ENCODE data around the gene RGR.

The RGR gene

DNA sequence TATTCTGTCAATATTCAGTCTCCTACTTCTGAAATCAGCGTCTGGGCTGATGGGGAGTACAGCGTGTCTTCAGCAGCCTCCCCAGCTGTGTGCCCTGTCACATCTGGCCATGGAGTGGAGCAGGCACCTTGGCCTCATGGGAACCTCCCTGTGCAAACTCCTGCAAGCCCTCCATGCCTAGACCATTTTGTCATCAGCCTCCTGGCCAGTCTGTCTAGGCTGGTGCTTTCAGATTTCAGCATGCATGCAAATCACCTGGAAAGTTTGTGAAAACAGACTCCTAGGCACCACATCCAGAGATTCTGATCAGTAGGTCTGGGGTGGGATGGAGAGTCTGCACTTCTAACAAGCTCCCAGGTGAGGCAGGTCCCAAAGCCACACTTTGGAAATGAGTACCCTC is 57.4 kb downstream of the RGR start:
- DNase-seq, result no peak

DNA sequence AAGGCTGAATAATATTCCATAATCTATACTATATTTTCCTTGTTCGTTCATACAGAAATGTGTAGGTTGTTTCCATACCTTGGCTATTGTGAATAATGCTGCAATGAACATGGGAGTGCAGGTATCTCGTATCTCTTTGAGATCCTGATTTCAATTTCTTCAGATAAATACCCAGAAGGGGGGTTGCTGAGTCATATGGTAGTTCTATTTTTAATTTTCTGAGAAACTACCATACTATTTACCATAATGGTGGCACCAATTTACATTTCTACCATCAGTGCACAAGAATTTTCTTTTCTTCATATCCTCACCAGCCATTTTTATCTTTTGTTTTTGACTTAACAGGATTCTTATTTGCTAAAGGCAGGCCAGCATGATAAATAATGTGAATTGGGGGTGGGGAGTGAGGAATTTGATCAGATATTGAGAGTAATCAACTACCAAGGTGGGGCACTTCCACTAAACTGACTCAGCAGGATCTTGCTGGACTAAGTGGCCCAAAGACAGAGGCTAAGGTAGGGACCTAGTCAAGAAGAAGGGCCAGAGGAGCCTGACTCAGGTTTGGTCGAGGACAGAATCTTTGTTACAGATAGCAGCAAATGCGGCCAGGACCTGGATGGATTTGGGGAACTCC is 62.0 kb downstream of the RGR start:
- no peak for DNase-seq

DNA sequence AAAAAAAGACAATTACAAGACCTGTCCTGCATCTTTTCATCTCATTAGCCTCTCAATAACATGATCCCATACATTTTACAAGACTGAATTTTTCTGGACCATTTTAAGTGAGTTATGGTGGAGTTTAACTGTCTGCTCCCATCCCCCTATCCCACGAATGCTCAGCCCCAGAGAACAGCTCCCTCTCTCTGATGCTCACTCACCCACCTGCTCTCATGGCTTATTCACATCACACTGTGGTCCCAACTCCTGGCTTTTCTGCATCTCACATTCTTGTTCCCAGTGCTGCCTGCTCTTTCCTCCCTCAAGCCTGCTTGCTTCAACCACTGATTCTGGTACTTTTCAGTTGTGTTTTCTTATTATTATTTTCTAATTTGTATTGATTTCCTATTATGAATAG is 63.2 kb downstream of the RGR start:
- no peak for DNase-seq

DNA sequence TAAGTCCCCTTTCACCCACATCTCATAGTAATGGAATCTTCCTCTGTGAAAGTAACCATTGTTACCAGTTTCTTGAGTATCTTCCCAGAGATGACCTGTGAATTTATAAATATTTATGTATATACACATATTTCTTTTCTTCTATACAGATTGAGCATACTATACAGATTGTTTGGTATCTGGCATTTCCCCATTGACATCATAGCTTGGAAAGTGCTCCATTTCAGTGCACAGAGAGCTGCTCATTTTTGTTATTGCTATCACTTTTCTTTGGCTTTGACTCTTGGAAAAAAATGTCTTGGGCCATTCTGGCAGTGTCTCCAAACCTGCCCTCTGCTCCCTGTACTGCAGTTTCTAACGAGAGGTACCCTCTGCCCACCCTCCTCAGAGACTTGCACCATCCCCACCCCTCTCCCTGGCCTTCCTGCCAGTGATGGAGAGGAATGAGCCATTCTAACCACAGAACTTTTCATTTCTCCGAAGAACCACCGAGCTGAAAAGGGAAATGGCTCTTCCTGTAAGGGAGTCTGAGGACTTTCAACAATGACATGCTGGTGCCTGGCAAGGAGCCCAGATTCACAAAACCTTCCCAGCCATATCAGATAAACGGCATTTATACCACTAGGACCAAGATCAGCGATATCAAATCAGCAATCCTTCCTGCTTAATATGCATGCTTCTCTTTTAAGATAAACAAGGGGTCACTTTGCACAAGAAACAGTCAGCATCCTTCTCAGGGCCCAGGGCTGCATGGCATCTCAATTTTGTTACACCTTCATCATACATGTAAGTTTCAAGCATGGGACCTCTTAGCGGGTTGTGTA is 63.8 kb downstream of the RGR start:
- no peak for DNase-seq

All from DMS 273 treated with DMSO at 0.1 percent for 48 hours (cell line).